ENCODE results near the gene KMT5B. TPM values are rescaled to one million over a fixed set of nuclear protein-coding genes. Genes with fewer than 3 reads are reported as not detected.

KMT5B gene
- total and polyA plus RNA-seq, 2 of the 4 experiments (the other 2 are of a cell fraction) = 11.2 to 13.4 TPM

DNA sequence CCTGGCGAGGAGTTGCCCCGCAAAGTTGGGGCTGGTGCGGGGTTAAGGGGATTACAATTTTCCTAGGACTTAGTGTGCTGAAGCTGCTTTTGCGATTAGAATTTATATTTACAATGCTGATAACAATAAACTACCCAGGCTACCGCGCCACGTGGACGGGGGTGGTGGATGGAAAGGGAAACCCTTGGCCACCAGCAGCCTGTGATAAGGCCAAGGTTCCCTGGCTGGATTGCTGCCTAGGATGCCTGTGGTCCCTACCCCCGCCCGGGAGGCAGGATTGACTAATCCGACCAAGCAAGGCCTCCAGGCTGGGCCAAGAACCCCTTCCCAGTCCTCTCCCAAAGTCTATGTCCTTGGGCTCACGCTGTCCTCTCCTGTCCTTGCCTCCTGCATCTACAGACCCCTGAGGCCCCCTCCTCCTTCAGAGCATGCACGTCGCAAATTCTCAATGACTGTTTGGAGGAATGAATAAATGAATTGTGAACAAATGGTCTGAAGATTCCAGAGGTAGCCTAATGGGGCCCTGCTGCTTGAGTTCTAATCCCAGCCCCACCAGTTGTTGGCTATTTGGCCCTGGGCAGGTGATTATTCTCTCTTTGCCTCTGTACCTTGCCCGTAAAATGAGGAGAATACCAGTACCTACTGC is 84.3 kb downstream of the KMT5B start:
- H2AK5ac ChIP-seq (ENCODE audit: low read depth, low read length) = no peak overlapping the region
- H3K4me3 ChIP-seq (ENCODE audit: insufficient read depth, low read depth, low read length) = peak overlapping the region; percentile 32
- BruUV-seq (replicated peaks) = no TSS peak
- H3K36me3 ChIP-seq (ENCODE audit: control insufficient read depth, insufficient read depth, low read length) = no peaks in the 10 kb centered on the region
- peak overlapping the region; percentile 37; the same call in 1 of the 2 replicates for H4K5ac ChIP-seq (ENCODE audit: low read depth, low read length)
- no peak overlapping the region for H2BK5ac ChIP-seq (ENCODE audit: low read depth, low read length, poor library complexity, severe bottlenecking)
- peaks cover 8% of the 10 kb centered on the region for H3K9me3 ChIP-seq (ENCODE audit: control insufficient read depth, insufficient read depth, low read length)
- peak overlapping the region; percentile 58; the same call in 1 of the 2 replicates for H3K14ac ChIP-seq (replicated peaks; ENCODE audit: low read depth, low read length)
- intact Hi-C loops (cut with micrococcal nuclease) (no loop called here), in situ Hi-C loops (cut with MboI; ENCODE audit: low sequenced_read_pairs) (no loop called here), dilution Hi-C loops (cut with HindIII; ENCODE audit: low sequenced_read_pairs, unreplicated experiment) (no loop called here)
- no peak overlapping the region for H3K56ac ChIP-seq (ENCODE audit: extremely low read depth, insufficient read depth, low read length)
- peak overlapping the region; percentile 23 for H3K23ac ChIP-seq (ENCODE audit: low read depth, low read length)
- H2AFZ ChIP-seq (replicated peaks; ENCODE audit: low read length, poor library complexity) = peak overlapping the region; percentile 89
- no peaks in the 10 kb centered on the region; the same call in 1 of the 2 replicates for H4K20me1 ChIP-seq (ENCODE audit: insufficient read depth, low read length)
- no peaks in the 10 kb centered on the region for H3K27me3 ChIP-seq (ENCODE audit: control insufficient read depth, insufficient read depth, low read length)
- no peaks in the 10 kb centered on the region for H3K79me1 ChIP-seq (ENCODE audit: low read depth in 1 of 2, low read length in 2 of 2)
- peak overlapping the region; percentile 4; the same call in 1 of the 2 replicates for H2BK20ac ChIP-seq (ENCODE audit: low read depth, low read length)
- H3K4me1 ChIP-seq (ENCODE audit: control insufficient read depth, insufficient read depth, low read length) = peaks cover 4% of the 10 kb centered on the region
- no peak overlapping the region for H3K18ac ChIP-seq (ENCODE audit: low read depth, low read length)
- no peaks in the 10 kb centered on the region for H3K9me1 ChIP-seq (ENCODE audit: insufficient read depth, low read length)
- H3K4ac ChIP-seq (ENCODE audit: low read depth, low read length) = peak overlapping the region; percentile 6
- H3K4me2 ChIP-seq (ENCODE audit: low read depth, low read length) = peak overlapping the region; percentile 76
- peak overlapping the region; percentile 59 to 78; a peak in 2 of 4 replicates for H4K8ac ChIP-seq (ENCODE audit: low read depth in 2 of 2, low read length in 2 of 2)
- ChIA-PET POLR2A (ENCODE audit: unreplicated experiment) (no interaction called here), CTCF (no interaction called here)
- DNase-seq (peak; percentile 70), ATAC-seq (ENCODE audit: low read depth) (peak; percentile 75)
- H3K9ac ChIP-seq (ENCODE audit: low read depth, low read length) = peak overlapping the region; percentile 39; the same call in 1 of the 2 replicates
- no peak overlapping the region for H4K91ac ChIP-seq (ENCODE audit: insufficient read depth, low read depth, low read length)
- no CpG with 5 or more reads among the region's 15 CpGs for WGBS, 2 experiments (ENCODE audit: extremely low coverage in 2 of 2, insufficient read length in 1 of 2)
- TF ChIP-seq FOS (IDR thresholded peaks at IDR 0.05; ENCODE audit: low read depth, low read length) (no peak), RFX5 (IDR thresholded peaks at IDR 0.05; ENCODE audit: low read depth, low read length) (no peak), POLR2A (IDR thresholded peaks at IDR 0.05; ENCODE audit: low read depth, low read length) (no peak), CEBPB (IDR thresholded peaks at IDR 0.05; ENCODE audit: low read depth, low read length) (peak; percentile 41; the same call in 1 of the 2 replicates), CHD1 (IDR thresholded peaks at IDR 0.05; ENCODE audit: low read depth, low read length) (no peak), RCOR1 (IDR thresholded peaks at IDR 0.05; ENCODE audit: insufficient replicate concordance, low read length) (no peak), MAFK (IDR thresholded peaks at IDR 0.05; ENCODE audit: low read depth, low read length) (no peak), MAZ (IDR thresholded peaks at IDR 0.05; ENCODE audit: borderline replicate concordance, low read depth, low read length) (no peak), SMC3 (IDR thresholded peaks at IDR 0.05; ENCODE audit: low read depth, low read length) (no peak), NFE2L2 (IDR thresholded peaks at IDR 0.05; ENCODE audit: low read depth, low read length) (no peak), MXI1 (IDR thresholded peaks at IDR 0.05; ENCODE audit: borderline replicate concordance, low read depth, low read length) (0 out of 2 replicates have a peak, but pooled peaks have one; percentile 54)
- TF ChIP-seq, protein P1, sequence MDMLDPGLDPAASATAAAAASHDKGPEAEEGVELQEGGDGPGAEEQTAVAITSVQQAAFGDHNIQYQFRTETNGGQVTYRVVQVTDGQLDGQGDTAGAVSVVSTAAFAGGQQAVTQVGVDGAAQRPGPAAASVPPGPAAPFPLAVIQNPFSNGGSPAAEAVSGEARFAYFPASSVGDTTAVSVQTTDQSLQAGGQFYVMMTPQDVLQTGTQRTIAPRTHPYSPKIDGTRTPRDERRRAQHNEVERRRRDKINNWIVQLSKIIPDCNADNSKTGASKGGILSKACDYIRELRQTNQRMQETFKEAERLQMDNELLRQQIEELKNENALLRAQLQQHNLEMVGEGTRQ (IDR thresholded peaks at IDR 0.05; ENCODE audit: low read depth, low read length) = peak; percentile 38; the same call in 1 of the 2 replicates
- TF ChIP-seq, protein P2, sequence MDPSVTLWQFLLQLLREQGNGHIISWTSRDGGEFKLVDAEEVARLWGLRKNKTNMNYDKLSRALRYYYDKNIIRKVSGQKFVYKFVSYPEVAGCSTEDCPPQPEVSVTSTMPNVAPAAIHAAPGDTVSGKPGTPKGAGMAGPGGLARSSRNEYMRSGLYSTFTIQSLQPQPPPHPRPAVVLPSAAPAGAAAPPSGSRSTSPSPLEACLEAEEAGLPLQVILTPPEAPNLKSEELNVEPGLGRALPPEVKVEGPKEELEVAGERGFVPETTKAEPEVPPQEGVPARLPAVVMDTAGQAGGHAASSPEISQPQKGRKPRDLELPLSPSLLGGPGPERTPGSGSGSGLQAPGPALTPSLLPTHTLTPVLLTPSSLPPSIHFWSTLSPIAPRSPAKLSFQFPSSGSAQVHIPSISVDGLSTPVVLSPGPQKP (IDR thresholded peaks at IDR 0.05; ENCODE audit: borderline replicate concordance, low read depth, low read length) = no peak
- TF ChIP-seq, protein P3, sequence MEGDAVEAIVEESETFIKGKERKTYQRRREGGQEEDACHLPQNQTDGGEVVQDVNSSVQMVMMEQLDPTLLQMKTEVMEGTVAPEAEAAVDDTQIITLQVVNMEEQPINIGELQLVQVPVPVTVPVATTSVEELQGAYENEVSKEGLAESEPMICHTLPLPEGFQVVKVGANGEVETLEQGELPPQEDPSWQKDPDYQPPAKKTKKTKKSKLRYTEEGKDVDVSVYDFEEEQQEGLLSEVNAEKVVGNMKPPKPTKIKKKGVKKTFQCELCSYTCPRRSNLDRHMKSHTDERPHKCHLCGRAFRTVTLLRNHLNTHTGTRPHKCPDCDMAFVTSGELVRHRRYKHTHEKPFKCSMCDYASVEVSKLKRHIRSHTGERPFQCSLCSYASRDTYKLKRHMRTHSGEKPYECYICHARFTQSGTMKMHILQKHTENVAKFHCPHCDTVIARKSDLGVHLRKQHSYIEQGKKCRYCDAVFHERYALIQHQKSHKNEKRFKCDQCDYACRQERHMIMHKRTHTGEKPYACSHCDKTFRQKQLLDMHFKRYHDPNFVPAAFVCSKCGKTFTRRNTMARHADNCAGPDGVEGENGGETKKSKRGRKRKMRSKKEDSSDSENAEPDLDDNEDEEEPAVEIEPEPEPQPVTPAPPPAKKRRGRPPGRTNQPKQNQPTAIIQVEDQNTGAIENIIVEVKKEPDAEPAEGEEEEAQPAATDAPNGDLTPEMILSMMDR (conservative IDR thresholded peaks at IDR 0.05; ENCODE audit: low read depth, low read length) = no peak
- peak overlapping the region; percentile 37; the same call in 1 of the 2 replicates for H3K27ac ChIP-seq (ENCODE audit: insufficient read depth, low read length)
- no peak overlapping the region; the same call in 2 of the 3 replicates for H2BK15ac ChIP-seq (ENCODE audit: low read depth, low read length)
- H2BK120ac ChIP-seq (ENCODE audit: low read depth, low read length) = peak overlapping the region; percentile 49; the same call in 1 of the 2 replicates
- peak overlapping the region; percentile 85 for H2AK9ac ChIP-seq (replicated peaks; ENCODE audit: low read depth, low read length, poor library complexity)

Data from IMR-90 (cell line).